Osteocyte (in vitro differentiated cells): ENCODE data around the gene IQSEC2. TPM values are rescaled to one million over a fixed set of nuclear protein-coding genes. Genes with fewer than 3 reads are reported as not detected.

Experiments used
- DNase-seq: peaks from one replicate; pipeline ENCODE4 v3.0.0; 2021; ENCODE audit warnings: mixed read lengths; ENCODE audit not compliant: unreplicated experiment; ENCODE audit errors: extremely low spot score
- H3K27ac Mint-ChIP-seq: one replicate; pipeline ENCODE4 v1.8.0; 2021; ENCODE audit warnings: mild to moderate bottlenecking, mixed read lengths; ENCODE audit not compliant: unreplicated experiment
- H3K27me3 Mint-ChIP-seq: one replicate; pipeline ENCODE4 v1.8.0; 2021; ENCODE audit warnings: mixed read lengths; ENCODE audit not compliant: unreplicated experiment
- H3K36me3 Mint-ChIP-seq: one replicate; pipeline ENCODE4 v1.8.0; 2021; ENCODE audit warnings: mixed read lengths; ENCODE audit not compliant: unreplicated experiment
- H3K4me1 Mint-ChIP-seq: one replicate; pipeline ENCODE4 v1.8.0; 2021; ENCODE audit warnings: mixed read lengths; ENCODE audit not compliant: unreplicated experiment
- H3K4me3 Mint-ChIP-seq: one replicate; pipeline ENCODE4 v1.8.0; 2021; ENCODE audit warnings: mild to moderate bottlenecking, moderate library complexity, mixed read lengths; ENCODE audit not compliant: unreplicated experiment
- H3K9me3 Mint-ChIP-seq: one replicate; pipeline ENCODE4 v1.8.0; 2021; ENCODE audit warnings: mixed read lengths; ENCODE audit not compliant: unreplicated experiment
- total RNA-seq: library from RNA; stranded (reverse); gene quantifications from 2 replicates; pipeline ENCODE4 v1.2.1, GENCODE V29; 2021
- TF ChIP-seq, protein P1 (sequence below): fragments of 200-600 bp; sonication (generic); IDR thresholded peaks from 2 replicates; pipeline ENCODE4 v1.5.0; 2021; ENCODE audit warnings: antibody characterized with exemption, mild to moderate bottlenecking, moderate library complexity

The IQSEC2 gene
- total RNA-seq, 1 donor from 2014 or later = 8.8 TPM

DNA sequence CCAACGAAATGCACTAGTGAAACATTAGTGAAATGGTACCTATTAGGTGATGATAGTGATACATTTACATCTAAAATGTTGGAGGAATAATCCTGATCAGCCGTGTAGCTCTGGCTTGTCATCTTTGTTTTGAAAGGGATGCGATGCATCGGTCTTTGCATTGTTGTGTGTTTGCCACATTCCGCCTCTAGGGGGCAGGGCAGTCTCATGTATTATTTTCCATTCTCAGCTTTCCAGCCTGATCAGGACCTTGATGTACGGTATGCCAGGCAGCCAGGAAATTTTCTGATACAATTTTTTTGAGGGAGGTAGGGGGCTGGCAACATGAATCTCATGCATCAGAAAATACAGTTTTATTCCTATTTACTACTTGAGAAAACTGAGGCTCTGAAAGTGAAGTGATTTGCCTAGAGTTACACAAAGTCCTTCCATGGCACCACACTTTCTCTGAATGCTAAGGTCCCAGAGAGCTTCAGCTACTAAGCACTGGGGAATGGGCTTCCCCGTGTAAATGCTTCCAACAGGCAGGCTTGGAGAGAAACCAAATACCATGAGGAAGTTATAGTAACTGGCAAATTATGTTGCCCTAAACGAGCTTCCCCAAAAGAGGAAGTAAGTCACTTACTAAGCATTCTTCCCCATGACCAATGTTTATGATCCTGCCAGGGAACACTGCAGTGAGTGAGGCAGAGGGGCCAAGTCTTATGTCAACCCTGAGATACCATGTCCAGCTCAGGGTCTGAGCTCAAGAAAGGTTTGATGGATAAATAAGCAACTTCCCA, 31.8 kb upstream of the IQSEC2 start:
- Mint-ChIP-seq H3K4me1 (peaks cover 10% of the 10 kb centered on the region), H3K4me3 (no peak overlapping the region), H3K9me3 (no peaks in the 10 kb centered on the region), H3K27me3 (no peaks in the 10 kb centered on the region), H3K36me3 (no peaks in the 10 kb centered on the region), H3K27ac (no peak overlapping the region)
- TF ChIP-seq, protein P1, sequence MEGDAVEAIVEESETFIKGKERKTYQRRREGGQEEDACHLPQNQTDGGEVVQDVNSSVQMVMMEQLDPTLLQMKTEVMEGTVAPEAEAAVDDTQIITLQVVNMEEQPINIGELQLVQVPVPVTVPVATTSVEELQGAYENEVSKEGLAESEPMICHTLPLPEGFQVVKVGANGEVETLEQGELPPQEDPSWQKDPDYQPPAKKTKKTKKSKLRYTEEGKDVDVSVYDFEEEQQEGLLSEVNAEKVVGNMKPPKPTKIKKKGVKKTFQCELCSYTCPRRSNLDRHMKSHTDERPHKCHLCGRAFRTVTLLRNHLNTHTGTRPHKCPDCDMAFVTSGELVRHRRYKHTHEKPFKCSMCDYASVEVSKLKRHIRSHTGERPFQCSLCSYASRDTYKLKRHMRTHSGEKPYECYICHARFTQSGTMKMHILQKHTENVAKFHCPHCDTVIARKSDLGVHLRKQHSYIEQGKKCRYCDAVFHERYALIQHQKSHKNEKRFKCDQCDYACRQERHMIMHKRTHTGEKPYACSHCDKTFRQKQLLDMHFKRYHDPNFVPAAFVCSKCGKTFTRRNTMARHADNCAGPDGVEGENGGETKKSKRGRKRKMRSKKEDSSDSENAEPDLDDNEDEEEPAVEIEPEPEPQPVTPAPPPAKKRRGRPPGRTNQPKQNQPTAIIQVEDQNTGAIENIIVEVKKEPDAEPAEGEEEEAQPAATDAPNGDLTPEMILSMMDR = peak; percentile 73
- DNase-seq = no peak

- Mint-ChIP-seq H3K4me1 (peaks cover 11% of the 10 kb centered on the region), H3K4me3 (no peak overlapping the region), H3K27me3 (no peaks in the 10 kb centered on the region), H3K27ac (no peak overlapping the region), H3K36me3 (no peaks in the 10 kb centered on the region), H3K9me3 (no peaks in the 10 kb centered on the region)
- no peak for DNase-seq
- TF ChIP-seq, protein P1 = no peak
Measured at GRCh38 chrX:53309837-53310236, 28.5 kb upstream of the IQSEC2 start.

GRCh38 chrX:53308836-53309235, 27.5 kb upstream of the IQSEC2 start:
- no peaks in the 10 kb centered on the region for H3K9me3 Mint-ChIP-seq
- no peak overlapping the region for H3K4me3 Mint-ChIP-seq
- H3K36me3 Mint-ChIP-seq = no peaks in the 10 kb centered on the region
- H3K4me1 Mint-ChIP-seq = peaks cover 11% of the 10 kb centered on the region
- H3K27ac Mint-ChIP-seq = no peak overlapping the region
- no peaks in the 10 kb centered on the region for H3K27me3 Mint-ChIP-seq
- TF ChIP-seq, protein P1 = no peak
- DNase-seq = no peak

- Mint-ChIP-seq H3K27me3 (no peaks in the 10 kb centered on the region), H3K9me3 (no peaks in the 10 kb centered on the region), H3K36me3 (no peaks in the 10 kb centered on the region), H3K27ac (no peak overlapping the region), H3K4me1 (peaks cover 6% of the 10 kb centered on the region), H3K4me3 (no peak overlapping the region)
- DNase-seq = no peak
- TF ChIP-seq, protein P1 = no peak
Measured at GRCh38 chrX:53305996-53306937, 24.9 kb upstream of the IQSEC2 start.
